SU-DHL-6 (cell line): ENCODE results near the gene SERTAD2.

ENCODE experiments used
- CTCF ChIP-seq: fragments of 200-600 bp; sonication (generic); IDR thresholded peaks from one replicate; pipeline ENCODE4 v1.5.1; 2017; ENCODE audit warnings: antibody characterized with exemption, mild to moderate bottlenecking, low read length, moderate library complexity; ENCODE audit not compliant: insufficient read depth, poor library complexity, severe bottlenecking
- EZH2phosphoT487 ChIP-seq: fragments of 200-600 bp; sonication (generic), shearing (Covaris generic); conservative IDR thresholded peaks from 2 replicates; pipeline ENCODE4 v1.6.1; 2018; ENCODE audit warnings: mild to moderate bottlenecking, antibody characterized with exemption, low read length, moderate library complexity, mixed read lengths

- TF ChIP-seq CTCF (no peak), EZH2phosphoT487 (no peak)
Observed at GRCh38 chr2:64640153-64641044, 13.3 kb downstream of the SERTAD2 start.
